GM20000 (cell line): ENCODE data around the gene IQCK.
"Not testable (repeated sequence)": the region's sequence is repeated elsewhere in the genome, so short reads cannot be mapped to it uniquely, and the experiment has no call there.

Experiments
- DNase-seq: peaks from one replicate; pipeline ENCODE4 v3.0.0; 2012; ENCODE audit warnings: low spot score
- CTCF ChIP-seq: IDR thresholded peaks from 2 replicates; pipeline ENCODE4 v1.5.1; 2012; ENCODE audit warnings: mild to moderate bottlenecking, control low read depth; ENCODE audit errors: extremely low read depth, missing control alignments

IQCK gene

GRCh38 chr16:19785081-19785480 is 67.0 kb downstream of the IQCK start:
- no peak for TF ChIP-seq CTCF
- DNase-seq, result no peak

GRCh38 chr16:19785512-19786130 is 67.5 kb downstream of the IQCK start:
- no peak for DNase-seq
- no peak for TF ChIP-seq CTCF

- not testable (repeated sequence) for DNase-seq
Observed at GRCh38 chr16:19801369-19801768, 83.3 kb downstream of the IQCK start.

GRCh38 chr16:19801824-19802223 is 83.8 kb downstream of the IQCK start:
- not testable (repeated sequence) for DNase-seq

- no peak for TF ChIP-seq CTCF
- no peak for DNase-seq
Observed at GRCh38 chr16:19802612-19803011, 84.5 kb downstream of the IQCK start.

- DNase-seq, result no peak
- TF ChIP-seq CTCF, result no peak
Observed at GRCh38 chr16:19804538-19805323, 86.7 kb downstream of the IQCK start.

GRCh38 chr16:19805459-19806162 is 87.5 kb downstream of the IQCK start:
- DNase-seq, result no peak
- TF ChIP-seq CTCF, result no peak

GRCh38 chr16:19808061-19808641 is 90.1 kb downstream of the IQCK start:
- no peak for DNase-seq
- no peak for TF ChIP-seq CTCF
